Astrocyte (in vitro differentiated cells and primary cell): ENCODE measurements around the gene DCUN1D2.

Experiments
- CTCF ChIP-seq: IDR thresholded peaks from 2 replicates; pipeline ENCODE4 v1.5.1; 2011; ENCODE audit warnings: low read depth, mild to moderate bottlenecking, inconsistent platforms, low read length, moderate library complexity; ENCODE audit not compliant: insufficient read depth
- EZH2 ChIP-seq: IDR thresholded peaks from 2 replicates; pipeline ENCODE4 v1.6.1; 2012; ENCODE audit warnings: mild to moderate bottlenecking, low read length, inconsistent platforms; ENCODE audit not compliant: insufficient read depth

- TF ChIP-seq CTCF, result no peak
- no peak for TF ChIP-seq EZH2
Observed at GRCh38 chr13:113415032-113415431, 75.5 kb downstream of the DCUN1D2 start.
